T47D (cell line): ENCODE measurements around the gene KDM5A.

ENCODE experiments used
- DNase-seq, 2 experiments: peaks; one replicate each; pipeline versions ENCODE4 v3.0.0 to v3.0.0-alpha.2; 2011 to 2012; ENCODE audit warnings: low read depth in 1 of 2, low spot score in 1 of 2
- JUND ChIP-seq: IDR thresholded peaks from 2 replicates; pipeline ENCODE4 v1.6.1; 2012; ENCODE audit warnings: low read depth
- in situ Hi-C: cut with HindIII; loops from 2 replicates; pipeline ENCODE4 v1.10.0; 2016; ENCODE audit warnings: low sequenced_read_pairs, low pct_unique_long_range_greater_than_20kb

KDM5A gene

DNA sequence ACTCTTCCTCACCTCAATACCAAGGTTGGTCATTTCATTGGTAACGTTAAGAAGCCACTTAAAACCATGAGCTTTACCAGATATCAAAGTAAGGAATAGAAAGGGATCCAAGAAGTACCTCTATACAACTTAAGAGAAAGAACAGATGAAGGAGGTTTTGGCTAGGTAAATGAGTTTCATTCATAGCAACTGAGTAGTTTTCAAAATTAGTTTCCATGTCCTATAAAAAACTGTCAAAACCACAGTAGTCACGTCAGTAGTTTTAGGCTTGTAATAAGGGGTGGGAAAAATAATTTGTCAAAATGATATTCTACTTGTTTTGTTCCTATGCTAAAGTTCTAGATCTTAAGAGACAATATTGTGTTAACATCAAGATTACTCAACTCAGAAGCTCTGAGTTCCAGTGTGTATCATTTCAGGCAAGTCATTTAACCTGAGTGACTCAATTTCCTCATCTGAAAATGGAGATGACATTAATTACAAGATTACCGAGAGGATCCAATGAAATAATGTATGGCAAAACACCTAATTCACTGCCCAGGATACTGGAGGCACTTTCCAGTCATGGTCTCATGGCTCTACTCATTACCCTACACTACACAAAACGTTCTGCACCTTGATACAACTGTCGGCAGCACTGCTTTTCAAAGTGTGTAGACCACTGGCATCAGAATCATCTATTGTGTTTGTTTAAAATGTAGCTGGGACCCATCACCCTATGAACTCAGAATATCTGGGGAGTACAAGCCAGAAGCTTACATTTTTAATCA, 102.4 kb downstream of the KDM5A start:
- in situ Hi-C loops, result no loop called here
- no peak for TF ChIP-seq JUND
- DNase-seq, result no peak

DNA sequence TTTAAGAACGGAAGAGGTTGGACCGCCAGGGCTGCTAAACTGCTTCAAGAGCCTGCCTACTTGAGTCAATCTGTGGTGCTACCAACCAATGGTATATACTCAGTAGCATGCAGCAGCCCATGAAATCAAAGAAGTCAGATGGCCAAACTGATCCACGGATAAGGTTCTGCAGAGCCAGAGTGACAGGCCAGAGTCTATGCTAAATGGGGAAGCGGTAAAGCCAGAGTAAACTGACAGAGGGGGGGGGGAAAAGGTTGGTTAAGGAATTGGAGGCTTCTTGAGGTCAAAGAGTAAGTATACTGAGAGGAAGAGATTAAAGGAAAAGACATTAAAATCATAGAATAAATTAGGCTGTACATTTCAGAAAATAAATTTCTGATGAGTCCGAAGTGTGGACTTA, 111.1 kb downstream of the KDM5A start:
- in situ Hi-C loops, result no loop called here
- no peak for DNase-seq
- TF ChIP-seq JUND, result no peak

DNA sequence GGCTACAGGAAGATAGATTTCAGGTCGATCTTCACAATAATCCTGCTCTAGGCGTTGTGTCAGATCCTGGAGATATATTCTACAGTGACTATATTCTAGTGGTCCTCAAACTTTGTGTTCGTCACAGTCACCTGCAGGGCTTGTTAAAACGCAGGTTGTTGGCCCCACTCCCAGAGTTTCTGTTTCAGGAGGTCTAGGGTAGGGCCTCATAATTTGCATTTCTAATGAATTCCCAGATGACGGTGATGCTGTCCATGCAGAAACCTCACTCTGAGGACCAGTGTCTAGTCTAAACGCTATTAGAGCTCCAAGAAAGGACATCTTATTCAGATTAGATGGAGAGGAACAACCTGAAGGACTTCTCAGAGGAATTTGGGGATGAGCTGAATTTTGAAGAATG, 113.3 kb downstream of the KDM5A start:
- DNase-seq, result no peak
- in situ Hi-C loops, result no loop called here
- TF ChIP-seq JUND, result no peak

DNA sequence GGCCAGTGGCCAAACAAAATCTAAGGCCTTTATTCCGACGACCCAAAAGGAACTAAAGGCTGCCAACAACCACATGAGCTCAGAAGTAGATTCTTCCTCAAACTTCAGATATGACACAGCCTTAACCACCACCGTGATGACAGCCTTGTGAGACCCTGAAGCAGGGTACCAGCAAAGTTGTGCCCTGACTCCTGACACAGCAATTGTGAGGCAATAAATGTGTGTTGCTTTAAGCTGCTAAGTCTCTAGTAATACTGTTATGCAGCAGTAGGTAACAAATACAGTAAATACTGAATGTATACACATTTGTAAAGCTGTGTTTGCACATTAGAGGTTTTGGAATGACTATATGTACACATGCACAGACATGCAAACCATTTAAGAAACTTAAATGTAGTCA, 115.7 kb downstream of the KDM5A start:
- in situ Hi-C loops, result no loop called here
- peak in 1 of 2 experiments; percentile 11 for DNase-seq
- TF ChIP-seq JUND, result no peak

DNA sequence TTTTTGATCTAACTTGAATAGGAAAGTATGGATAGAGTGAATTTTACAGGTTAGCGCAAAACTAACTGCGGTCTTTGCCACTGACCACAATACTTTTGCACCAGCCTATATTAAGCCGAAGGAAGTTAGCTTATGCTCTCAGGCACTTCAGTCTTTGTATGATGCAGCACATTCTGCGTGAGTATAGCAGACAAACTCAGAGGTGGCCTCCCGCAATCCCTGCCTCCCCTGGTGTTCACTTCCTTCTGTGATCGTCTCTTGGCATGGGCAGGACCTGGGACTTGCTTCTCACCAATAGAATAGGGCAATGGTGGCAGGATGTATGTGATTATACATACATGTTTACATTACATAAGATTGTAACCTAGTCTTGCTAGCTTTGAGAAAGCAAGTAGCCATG, 116.2 kb downstream of the KDM5A start:
- TF ChIP-seq JUND, result no peak
- no peak for DNase-seq
- in situ Hi-C loops, result no loop called here

DNA sequence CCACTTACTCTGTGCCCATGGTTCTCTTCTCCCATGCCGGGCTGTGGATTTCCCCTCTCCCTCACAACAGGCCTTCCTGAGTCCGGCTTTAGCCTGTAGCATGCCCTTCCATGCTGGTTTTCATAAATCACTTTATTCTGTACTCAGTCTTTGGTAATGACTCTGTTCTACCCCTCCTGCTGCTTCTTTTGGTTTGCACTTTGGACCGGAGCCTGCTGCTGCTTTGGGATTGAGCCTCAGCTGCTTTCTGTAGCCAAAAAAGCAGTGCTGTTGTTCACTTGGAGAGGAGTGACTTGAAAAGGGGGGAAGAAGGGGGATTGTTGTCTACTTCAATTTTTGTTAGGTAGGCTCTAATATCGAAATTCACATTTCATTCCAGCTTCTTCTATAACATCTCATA, 118.0 kb downstream of the KDM5A start:
- DNase-seq, result no peak
- TF ChIP-seq JUND, result no peak
- in situ Hi-C loops, result no loop called here

DNA sequence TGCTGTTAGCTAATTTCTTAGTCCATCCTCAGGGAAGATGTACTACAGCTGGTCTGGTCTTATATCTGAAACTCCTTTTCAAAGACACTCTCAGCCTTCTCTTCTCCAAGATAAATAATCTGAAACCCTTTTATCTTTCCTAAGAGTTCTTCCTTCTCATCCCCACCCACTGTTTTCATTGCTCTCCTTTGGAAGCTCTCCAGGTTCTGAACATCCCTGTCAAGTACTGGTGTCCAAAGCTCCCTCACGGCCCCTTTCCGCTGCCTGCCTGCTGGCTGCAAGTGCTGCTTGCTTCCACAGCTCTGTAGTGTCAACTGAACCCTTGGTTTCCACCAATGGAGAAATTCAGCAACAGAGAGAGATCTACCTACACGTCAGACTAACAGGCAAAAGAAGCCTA, 119.9 kb downstream of the KDM5A start:
- no peak for DNase-seq
- TF ChIP-seq JUND, result no peak
- in situ Hi-C loops, result no loop called here

DNA sequence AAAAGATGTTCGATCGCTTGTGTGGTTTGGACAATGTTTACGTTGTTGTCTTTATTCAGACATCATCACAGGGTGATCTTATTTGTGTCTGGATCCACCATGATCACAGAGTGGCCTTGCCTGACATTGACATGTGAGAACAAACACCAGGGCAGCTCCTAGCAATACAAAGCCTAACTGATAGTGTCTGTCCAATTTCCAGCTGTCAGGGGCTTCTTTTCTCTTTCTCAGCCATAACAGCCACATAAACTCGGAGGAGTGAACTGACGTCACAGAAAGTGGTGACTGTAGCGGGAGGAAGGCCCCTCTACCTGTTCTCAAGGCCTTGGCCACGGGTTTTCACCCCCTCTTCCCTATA, 120.7 kb downstream of the KDM5A start:
- in situ Hi-C loops, result no loop called here
- no peak for TF ChIP-seq JUND
- DNase-seq, result no peak

DNA sequence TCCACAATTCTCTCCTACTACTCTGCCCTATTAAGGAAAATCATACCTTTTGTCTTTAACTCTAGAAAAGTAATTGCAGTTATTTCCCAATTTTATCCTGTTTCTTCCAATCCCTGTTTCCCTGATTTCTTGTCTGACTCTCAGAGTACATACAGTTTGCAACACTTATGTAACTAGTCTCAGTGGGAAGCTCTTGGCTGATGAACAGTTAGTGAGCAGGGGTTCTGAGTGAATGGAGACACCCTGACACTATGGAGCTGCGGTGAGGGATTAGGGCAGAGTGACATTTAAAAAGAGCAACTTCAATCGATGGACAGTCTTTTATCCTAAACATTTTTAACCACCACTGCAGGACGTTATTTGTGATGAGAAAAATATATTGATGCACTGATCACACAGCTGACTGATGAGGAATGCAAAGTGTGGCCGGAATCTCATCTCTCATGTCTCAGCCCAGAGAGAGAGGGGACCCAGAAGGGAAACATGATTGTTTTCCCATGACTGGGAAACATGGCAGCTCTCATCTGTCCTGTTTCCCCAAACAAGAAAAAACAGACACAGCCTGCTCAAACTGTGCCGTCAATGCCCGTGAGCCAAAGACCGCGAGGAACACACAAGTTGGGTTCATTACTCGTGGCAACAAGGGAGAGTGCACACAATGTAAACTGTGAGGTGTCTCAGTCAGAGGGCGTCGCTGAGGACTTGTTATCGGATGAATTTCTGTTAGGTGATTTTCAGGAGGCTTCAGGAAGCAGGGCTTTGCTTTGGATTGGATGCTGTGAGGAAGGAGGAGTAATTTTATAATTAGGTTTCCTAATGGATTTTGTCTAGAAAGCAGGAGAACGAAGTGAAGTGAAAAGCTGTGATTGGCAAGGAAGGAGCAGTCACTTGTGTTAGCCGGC, 121.3 kb downstream of the KDM5A start:
- no peak for TF ChIP-seq JUND
- in situ Hi-C loops, result no loop called here
- DNase-seq, result no peak

DNA sequence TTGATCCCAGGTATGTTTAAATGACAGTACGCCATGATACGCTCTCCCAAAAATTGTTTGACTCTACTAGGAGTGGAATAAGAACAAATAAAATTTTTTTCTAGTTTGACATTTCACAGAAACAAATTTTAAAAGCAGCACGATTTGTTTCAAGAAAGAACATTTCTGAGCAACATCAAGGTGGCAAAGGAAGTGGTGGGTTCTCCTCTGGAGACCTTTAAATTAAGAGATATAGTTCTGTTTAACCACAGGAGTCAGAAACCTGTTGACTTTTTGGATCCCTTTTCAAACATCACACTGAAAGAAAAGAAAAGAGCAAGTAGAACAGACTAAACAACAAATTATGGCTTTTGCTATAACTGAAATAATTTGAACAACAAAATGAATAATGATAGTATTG, 124.0 kb downstream of the KDM5A start:
- TF ChIP-seq JUND, result no peak
- in situ Hi-C loops, result no loop called here
- no peak for DNase-seq

DNA sequence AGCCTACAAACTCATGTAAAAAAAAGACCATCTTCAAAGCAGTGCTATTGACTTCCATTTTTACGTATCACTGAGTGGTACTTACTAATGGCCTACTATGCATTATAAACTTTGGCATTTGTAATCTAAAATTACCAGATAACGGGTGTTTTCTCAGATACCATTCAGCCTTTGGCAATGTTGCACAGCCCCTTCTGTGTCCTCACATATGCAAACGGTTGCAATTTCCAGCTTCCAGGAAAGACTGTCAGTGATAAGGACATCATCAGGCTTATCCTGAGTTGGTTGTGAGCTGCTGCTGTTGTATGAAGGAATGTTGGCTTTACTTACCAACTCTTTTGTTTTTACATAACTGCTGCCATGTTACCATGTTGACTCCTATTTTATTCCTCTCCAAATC, 124.9 kb downstream of the KDM5A start:
- TF ChIP-seq JUND, result no peak
- in situ Hi-C loops, result no loop called here
- DNase-seq, result no peak

DNA sequence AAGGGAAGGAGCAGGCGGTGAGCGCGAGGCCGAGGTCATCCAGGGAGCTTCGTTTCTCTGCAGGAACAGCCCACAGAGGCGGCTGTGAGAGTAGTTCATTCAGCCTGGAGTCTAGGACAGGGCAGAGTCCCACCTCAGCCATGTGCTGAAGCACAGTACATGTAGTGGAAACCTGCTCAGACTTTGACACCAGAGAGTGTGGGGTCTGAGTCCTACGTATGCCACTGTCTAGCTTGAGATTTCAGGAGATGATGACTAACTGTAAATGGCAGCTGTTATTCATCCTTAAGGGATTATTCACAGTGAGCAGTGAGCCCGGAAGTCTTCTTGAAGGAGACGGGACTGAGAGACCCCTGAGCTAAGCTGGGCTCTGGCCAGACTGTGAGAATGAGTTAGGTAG, 125.5 kb downstream of the KDM5A start:
- no peak for DNase-seq
- in situ Hi-C loops, result no loop called here
- TF ChIP-seq JUND, result no peak

DNA sequence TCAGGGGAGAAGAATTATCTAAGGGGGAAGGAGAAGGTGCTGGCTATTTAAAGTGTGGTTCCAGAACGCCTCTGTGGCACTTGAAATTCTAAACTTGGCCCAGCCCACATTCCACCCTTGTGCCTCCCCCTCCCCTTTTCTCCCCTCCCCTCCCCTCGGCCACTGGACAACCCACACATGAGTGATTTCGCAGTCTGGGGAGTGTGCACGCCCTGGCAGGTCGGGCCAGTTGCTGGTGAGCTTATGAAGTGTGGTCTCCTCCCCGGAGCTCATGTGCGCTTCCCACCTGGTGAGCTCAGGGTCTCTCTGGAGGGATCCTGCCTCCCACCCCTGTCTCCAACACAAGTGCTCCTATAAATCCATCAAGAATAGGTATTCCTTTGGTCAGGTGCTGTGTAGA, 126.3 kb downstream of the KDM5A start, which contains the start of gene SLC6A13:
SLC6A13 (minus strand) TSS at position 20 of the 400 bp plus-strand sequence. CDS start 2,784 bp downstream, outside the sequence.
- DNase-seq, result peak in 1 of 2 experiments; percentile 40
- in situ Hi-C loops, result no loop called here
- TF ChIP-seq JUND, result no peak
